Measurements from ENCODE around the gene CAPRIN1.

Gene CAPRIN1

DNA sequence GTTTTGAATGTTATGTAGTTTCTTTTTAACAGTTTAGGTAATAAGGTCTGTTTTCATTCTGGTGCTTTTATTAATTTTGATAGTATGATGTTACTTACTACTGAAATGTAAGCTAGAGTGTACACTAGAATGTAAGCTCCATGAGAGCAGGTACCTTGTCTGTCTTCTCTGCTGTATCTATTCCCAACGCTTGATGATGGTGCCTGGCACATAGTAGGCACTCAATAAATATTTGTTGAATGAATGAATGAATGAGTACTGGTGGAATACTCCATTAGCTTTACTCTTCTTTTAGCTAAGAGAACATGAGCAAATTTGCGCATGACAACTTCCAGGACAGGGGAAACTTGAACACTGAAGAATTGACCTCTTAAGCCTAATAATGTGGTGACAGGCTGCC lies 47.3 kb downstream of the CAPRIN1 start:
- FAIRE-seq: no peak

DNA sequence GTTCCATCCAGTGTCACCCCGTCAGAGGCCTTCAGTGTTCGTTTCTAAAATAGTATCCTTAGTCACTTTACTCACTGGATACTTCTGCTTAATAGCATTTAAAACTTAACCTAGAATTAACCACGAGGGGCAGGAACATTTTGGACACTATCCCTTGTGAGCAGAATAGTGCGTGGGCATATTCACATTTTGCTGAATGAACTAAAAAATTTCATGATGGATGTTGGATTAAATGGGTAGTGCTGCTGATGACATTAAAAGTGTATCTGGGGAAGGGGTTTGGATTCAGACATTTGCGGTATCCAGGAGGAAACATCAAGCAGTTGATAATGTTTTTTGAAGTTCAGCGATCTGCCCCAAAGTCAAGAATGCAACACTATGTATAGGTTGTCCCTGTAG lies 53.1 kb downstream of the CAPRIN1 start:
- FAIRE-seq: no peak

GRCh38 chr11:34105079-34105956 lies 53.8 kb downstream of the CAPRIN1 start, which contains the start of gene NAT10:
Gene NAT10, plus strand, starts transcription at chr11:34105629. Its CDS starts 2,597 bp downstream, at chr11:34108226.
- no peak for FAIRE-seq

DNA sequence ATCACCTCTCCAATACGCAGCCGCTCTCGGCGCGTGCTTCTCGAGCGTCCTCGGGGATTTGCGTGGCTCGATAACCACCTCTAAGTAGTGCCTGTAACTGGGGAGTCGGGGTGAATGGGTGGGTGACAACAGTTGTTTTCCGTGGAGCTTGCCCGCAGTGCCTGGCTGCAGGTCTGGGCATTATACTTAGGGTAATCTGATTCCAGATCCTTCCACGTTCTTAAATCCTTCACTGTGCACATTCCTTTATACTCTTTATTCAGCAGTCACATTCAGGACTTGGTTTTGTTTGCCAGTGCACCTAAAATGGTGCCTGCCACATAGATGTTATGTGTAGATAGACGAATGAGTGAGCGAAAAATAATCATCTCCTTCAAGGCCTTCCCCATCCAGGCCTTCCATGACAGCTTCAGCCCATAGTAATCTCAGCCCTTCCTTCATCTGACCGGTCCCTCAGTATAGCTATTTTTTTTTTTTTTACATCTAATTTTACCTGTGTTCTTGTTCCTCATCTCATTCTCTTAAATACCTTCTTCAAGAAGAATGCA lies 54.5 kb downstream of the CAPRIN1 start:
- FAIRE-seq: no peak

- FAIRE-seq: no peak
Measured at GRCh38 chr11:34111722-34112270, 60.3 kb downstream of the CAPRIN1 start.

- no peak for FAIRE-seq
Measured at GRCh38 chr11:34114014-34114413, 62.5 kb downstream of the CAPRIN1 start.

- no peak for FAIRE-seq
Measured at GRCh38 chr11:34114471-34114870, 62.9 kb downstream of the CAPRIN1 start.

DNA sequence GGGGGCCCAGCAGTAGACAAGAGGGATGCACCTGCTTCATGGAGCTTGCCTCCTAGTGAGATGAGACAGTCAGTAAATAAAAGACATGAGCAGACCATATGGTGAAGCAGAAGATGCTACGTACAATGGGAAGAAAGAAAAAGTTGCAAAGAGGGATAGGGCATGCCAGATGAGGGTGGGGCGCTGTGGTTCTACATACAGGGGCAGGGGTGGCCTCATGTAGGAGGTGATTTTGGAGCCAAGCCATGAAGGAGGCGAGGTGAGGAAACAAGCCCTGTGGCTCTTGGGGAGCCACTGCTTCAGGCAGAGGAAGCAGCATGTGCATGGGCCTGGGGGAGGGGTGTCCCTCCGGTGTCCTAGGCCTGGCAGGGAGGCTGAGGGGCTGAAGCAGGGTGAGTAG lies 69.1 kb downstream of the CAPRIN1 start:
- no peak for FAIRE-seq

- FAIRE-seq: no peak
Measured at GRCh38 chr11:34124885-34125668, 73.5 kb downstream of the CAPRIN1 start.

DNA sequence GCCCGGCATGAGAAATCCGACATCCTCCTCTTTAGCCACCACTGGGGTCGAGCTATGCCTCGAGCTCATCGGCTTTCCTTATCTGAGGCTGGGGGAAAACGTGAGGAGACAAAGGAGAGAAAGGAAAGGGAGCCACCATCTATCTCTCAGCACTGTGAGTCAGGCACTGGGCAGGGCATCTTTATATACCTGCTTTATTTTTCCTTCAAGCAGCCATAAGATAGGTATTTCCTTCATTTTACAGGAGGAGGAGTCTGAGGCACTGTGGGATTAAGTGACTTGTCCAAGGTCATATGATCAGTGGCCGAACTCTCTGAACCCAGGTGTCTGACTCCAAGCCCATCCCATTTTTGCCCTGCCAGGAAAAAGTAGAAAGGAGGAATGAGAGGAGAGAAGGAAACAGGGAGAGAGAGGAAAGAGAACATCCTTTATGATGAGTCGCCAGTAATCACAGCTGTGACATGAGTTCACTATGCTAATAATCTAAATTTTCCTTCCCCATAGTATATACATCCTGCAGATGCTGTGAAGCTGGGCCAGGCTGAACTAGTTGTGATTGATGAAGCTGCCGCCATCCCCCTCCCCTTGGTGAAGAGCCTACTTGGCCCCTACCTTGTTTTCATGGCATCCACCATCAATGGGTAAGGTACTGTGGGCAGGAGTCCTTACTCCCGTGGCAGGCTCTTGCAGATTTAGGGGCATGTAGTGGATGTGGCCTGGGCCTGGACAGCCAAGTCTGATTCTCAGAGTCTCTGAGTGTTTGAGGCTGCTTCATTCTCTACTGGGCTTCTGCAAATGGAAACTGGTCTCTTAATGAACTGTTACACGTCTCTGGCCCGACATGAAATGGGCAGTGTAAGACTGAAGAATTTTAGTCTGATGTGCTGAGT lies 75.7 kb downstream of the CAPRIN1 start:
- FAIRE-seq: no peak

GRCh38 chr11:34128824-34129223 lies 77.3 kb downstream of the CAPRIN1 start:
- FAIRE-seq: no peak

DNA sequence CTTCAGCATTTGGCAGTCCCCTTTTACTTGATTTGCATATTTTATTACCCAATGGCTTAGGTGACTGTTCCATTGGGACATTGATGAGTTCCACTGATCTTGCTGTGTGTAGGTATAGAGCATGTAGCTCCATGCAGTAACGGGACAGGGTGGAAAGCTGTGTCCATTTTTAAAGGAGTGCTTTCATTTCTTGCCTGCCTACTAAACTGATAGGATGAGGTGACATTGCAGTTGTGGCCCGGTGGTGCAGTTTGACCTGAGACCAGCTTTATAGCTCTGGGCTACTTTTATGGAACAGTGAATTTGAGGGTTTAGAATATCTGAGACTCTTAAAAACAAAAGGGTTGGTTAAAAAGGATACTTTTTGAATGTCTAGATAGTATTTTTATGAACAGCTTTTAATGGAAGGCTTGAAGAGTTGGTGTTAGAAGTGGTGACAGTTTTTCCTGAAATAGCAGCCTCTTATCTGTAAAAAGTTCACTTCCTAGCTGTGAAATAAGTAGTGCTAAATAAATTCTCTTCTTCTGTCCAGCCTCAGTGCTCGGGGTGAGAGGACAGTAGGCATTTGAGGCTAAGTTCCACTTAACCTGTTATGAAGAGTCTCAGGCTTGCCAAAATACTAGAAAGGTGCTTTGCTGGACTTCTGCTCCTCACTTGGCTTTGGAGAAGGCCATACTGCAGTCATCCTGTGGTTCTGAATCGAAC lies 80.9 kb downstream of the CAPRIN1 start:
- FAIRE-seq: no peak

DNA sequence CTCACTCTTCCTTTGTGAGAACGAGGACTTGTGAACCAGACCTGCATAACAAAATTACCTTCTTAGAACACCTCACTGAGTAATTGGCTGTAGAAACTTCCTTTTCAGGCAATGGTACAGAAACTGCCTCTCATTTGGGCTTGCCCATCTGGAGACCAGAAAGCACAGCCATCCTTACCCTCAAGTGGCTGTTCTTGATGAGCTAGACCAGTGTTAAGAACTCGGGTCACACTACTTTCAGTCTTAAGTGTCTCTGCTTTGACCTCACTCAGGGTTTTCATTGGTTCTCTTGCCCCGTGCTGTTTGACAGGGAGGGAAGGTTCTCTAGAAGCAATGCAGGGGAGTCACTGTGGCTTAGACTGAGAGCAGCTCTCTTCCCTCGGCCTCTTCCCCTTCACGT lies 83.2 kb downstream of the CAPRIN1 start:
- no peak for FAIRE-seq

GRCh38 chr11:34135439-34135838 lies 83.9 kb downstream of the CAPRIN1 start:
- no peak for FAIRE-seq

- FAIRE-seq: no peak
Measured at GRCh38 chr11:34136420-34136819, 84.9 kb downstream of the CAPRIN1 start.

DNA sequence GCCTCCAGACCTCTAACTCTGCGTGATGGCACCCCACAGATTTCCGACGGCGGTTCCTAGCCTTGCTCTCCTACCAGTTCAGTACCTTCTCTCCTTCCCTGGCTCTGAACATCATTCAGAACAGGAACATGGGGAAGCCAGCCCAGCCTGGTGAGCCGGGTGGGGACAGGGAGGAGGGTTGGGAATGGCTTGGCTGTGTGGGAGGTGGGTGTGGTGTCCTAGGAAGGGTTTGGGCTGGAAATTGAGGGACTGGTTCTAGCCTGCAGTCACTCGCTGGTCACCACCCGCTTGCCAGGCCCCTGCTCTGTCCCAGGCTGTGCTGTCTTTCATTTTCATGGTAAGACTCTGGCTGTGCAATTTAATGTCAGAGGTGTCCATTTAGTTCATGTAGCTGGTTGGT lies 87.8 kb downstream of the CAPRIN1 start:
- no peak for FAIRE-seq

GRCh38 chr11:34140149-34140548 lies 88.6 kb downstream of the CAPRIN1 start:
- no peak for FAIRE-seq

DNA sequence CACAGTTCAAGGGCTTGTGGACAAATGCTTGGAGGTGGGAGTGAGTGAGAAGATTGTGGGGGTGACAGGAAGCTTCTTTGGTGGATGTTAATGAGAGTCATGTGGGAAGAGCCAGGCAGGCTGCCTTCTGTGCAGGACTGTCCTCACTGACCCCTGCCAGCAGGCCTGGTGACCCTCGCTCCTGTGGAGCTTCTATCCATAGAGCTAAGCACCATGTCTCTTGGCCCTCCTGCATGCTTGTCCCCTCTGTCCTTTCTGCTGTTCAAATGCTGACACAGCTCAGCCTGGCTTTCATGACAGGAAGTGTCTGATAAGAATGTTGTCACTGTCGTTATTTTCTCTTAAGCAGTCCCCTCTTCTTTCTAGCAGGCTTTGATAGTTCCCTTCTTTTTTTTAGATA lies 91.5 kb downstream of the CAPRIN1 start:
- FAIRE-seq: no peak

GRCh38 chr11:34145073-34145472 lies 93.5 kb downstream of the CAPRIN1 start:
- FAIRE-seq: no peak

- no peak for FAIRE-seq
Measured at GRCh38 chr11:34145847-34146381, 94.4 kb downstream of the CAPRIN1 start.

DNA sequence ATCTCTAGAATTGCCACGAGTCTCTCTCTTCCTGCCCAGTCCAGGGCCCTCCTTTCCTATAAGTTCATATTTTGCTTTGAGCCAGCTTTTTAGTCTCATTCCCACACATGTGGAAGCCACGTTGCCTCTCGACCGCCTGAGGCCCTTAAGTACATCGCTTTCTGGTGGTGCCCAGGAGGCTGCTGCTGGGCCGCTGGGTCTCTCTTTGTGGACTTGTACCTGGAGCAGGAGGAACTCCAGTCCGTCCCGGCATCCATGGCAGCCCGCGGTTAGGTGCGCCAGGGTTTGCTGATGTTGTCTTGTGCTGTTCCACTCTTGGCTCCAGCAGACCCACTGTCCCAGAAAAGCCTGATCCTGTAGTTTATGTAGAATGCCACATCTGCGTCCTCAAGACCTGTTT lies 94.9 kb downstream of the CAPRIN1 start:
- FAIRE-seq: no peak
